IMR-90 (cell line): ENCODE measurements around the gene AFAP1L2.

Experiments used
- BHLHE40 ChIP-seq: fragments of 150-350 bp; IDR thresholded peaks from 2 replicates; pipeline ENCODE4 v1.6.1; 2016; ENCODE audit warnings: mild to moderate bottlenecking, low read depth, low read length
- CEBPB ChIP-seq: IDR thresholded peaks from 2 replicates; pipeline ENCODE4 v1.6.1; 2012; ENCODE audit warnings: low read depth, low read length, improper control_type of control experiment
- ELK1 ChIP-seq: fragments of 150-350 bp; IDR thresholded peaks from 2 replicates; pipeline ENCODE4 v1.6.1; 2016; ENCODE audit warnings: low read depth, mild to moderate bottlenecking, low read length, moderate library complexity, borderline replicate concordance
- FOS ChIP-seq: fragments of 150-350 bp; IDR thresholded peaks from 2 replicates; pipeline ENCODE4 v1.6.1; 2016; ENCODE audit warnings: low read depth, low read length
- MAFK ChIP-seq: IDR thresholded peaks from 2 replicates; pipeline ENCODE4 v1.6.1; 2012; ENCODE audit warnings: low read depth, low read length, improper control_type of control experiment
- MAZ ChIP-seq: IDR thresholded peaks from 2 replicates; pipeline ENCODE4 v1.6.1; 2012; ENCODE audit warnings: low read depth, mild to moderate bottlenecking, low read length, improper control_type of control experiment, moderate library complexity, borderline replicate concordance
- MXI1 ChIP-seq: IDR thresholded peaks from 2 replicates; pipeline ENCODE4 v1.6.1; 2012; ENCODE audit warnings: low read depth, mild to moderate bottlenecking, low read length, moderate library complexity, borderline replicate concordance
- POLR2A ChIP-seq: IDR thresholded peaks from 2 replicates; pipeline ENCODE4 v1.6.1; 2012; ENCODE audit warnings: mild to moderate bottlenecking, low read depth, low read length
- RAD21 ChIP-seq: IDR thresholded peaks from 2 replicates; pipeline ENCODE4 v1.6.1; 2012; ENCODE audit warnings: low read length, improper control_type of control experiment
- RCOR1 ChIP-seq: IDR thresholded peaks from 2 replicates; pipeline ENCODE4 v1.6.1; 2012; ENCODE audit warnings: mild to moderate bottlenecking, low read length, improper control_type of control experiment; ENCODE audit not compliant: insufficient replicate concordance
- RFX5 ChIP-seq: IDR thresholded peaks from 2 replicates; pipeline ENCODE4 v1.8.0; 2012; ENCODE audit warnings: low read depth, mild to moderate bottlenecking, low read length, moderate library complexity
- SMC3 ChIP-seq: fragments of 150-350 bp; IDR thresholded peaks from 2 replicates; pipeline ENCODE4 v1.6.1; 2016; ENCODE audit warnings: low read depth, mild to moderate bottlenecking, antibody characterized with exemption, low read length, moderate library complexity
- TF ChIP-seq, protein P1 (sequence below): conservative IDR thresholded peaks from 2 replicates; pipeline ENCODE4 v1.5.1; 2012; ENCODE audit warnings: mild to moderate bottlenecking, low read depth, low read length, improper control_type of control experiment
- TF ChIP-seq, protein P2 (sequence below): fragments of 150-350 bp; IDR thresholded peaks from 2 replicates; pipeline ENCODE4 v1.6.1; 2017; ENCODE audit warnings: mild to moderate bottlenecking, antibody characterized with exemption, low read length, low read depth

- TF ChIP-seq, protein P1, sequence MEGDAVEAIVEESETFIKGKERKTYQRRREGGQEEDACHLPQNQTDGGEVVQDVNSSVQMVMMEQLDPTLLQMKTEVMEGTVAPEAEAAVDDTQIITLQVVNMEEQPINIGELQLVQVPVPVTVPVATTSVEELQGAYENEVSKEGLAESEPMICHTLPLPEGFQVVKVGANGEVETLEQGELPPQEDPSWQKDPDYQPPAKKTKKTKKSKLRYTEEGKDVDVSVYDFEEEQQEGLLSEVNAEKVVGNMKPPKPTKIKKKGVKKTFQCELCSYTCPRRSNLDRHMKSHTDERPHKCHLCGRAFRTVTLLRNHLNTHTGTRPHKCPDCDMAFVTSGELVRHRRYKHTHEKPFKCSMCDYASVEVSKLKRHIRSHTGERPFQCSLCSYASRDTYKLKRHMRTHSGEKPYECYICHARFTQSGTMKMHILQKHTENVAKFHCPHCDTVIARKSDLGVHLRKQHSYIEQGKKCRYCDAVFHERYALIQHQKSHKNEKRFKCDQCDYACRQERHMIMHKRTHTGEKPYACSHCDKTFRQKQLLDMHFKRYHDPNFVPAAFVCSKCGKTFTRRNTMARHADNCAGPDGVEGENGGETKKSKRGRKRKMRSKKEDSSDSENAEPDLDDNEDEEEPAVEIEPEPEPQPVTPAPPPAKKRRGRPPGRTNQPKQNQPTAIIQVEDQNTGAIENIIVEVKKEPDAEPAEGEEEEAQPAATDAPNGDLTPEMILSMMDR = no peak
- TF ChIP-seq POLR2A = no peak
- TF ChIP-seq MXI1 = no peak
- no peak for TF ChIP-seq CEBPB
- no peak for TF ChIP-seq RCOR1
- TF ChIP-seq ELK1 = no peak
- TF ChIP-seq MAZ = no peak
- TF ChIP-seq MAFK = no peak
- TF ChIP-seq RAD21 = no peak
- no peak for TF ChIP-seq SMC3
- TF ChIP-seq BHLHE40 = no peak
- no peak for TF ChIP-seq FOS
- TF ChIP-seq, protein P2, sequence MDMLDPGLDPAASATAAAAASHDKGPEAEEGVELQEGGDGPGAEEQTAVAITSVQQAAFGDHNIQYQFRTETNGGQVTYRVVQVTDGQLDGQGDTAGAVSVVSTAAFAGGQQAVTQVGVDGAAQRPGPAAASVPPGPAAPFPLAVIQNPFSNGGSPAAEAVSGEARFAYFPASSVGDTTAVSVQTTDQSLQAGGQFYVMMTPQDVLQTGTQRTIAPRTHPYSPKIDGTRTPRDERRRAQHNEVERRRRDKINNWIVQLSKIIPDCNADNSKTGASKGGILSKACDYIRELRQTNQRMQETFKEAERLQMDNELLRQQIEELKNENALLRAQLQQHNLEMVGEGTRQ = no peak
- TF ChIP-seq RFX5 = no peak
Measured at GRCh38 chr10:114408112-114408967, 4.0 kb upstream of the AFAP1L2 start.
